Thyroid gland (tissue), 4 donors: ENCODE results near the gene TSPYL4. TPM values are rescaled to one million over a fixed set of nuclear protein-coding genes. Genes with fewer than 3 reads are reported as not detected.

ENCODE experiments used
- DNase-seq, 2 donors: peaks; one replicate each; pipeline ENCODE4 v3.0.0-alpha.2; 2019
- H3K27ac ChIP-seq, 3 donors: fragments of 200-600 bp; sonication (generic); 1 replicate in 2 of 3; 2 replicates in 1 of 3; pipeline ENCODE4 v1.5.1; 2016 to 2019; ENCODE audit warnings: mild to moderate bottlenecking in 1 of 3, moderate library complexity in 1 of 3
- H3K27me3 ChIP-seq: fragments of 200-600 bp; sonication (generic); one replicate; pipeline ENCODE4 v1.5.1; 2019
- H3K36me3 ChIP-seq, 2 donors: fragments of 200-600 bp; sonication (generic); one replicate each; pipeline ENCODE4 v1.5.1; 2016 to 2019
- H3K4me1 ChIP-seq, 2 donors: fragments of 200-600 bp; sonication (generic); one replicate each; pipeline ENCODE4 v1.5.1; 2017 to 2019
- H3K4me3 ChIP-seq, 3 donors: fragments of 200-600 bp; sonication (generic); replicated peaks in 1 of 3; 1 replicate in 2 of 3; 2 replicates in 1 of 3; pipeline ENCODE4 v1.5.1; 2016; ENCODE audit warnings: mild to moderate bottlenecking in 1 of 3
- H3K9me3 ChIP-seq: fragments of 200-600 bp; sonication (generic); one replicate; pipeline ENCODE4 v1.5.1; 2017
- POLR2A ChIP-seq, 2 donors: fragments of 450-650 bp; IDR thresholded peaks; one replicate each; pipeline ENCODE4 v1.6.1; 2017; ENCODE audit warnings: antibody characterized with exemption in 2 of 2, mild to moderate bottlenecking in 2 of 2, moderate library complexity in 1 of 2
- WGBS, 2 donors: methylation state at CpG; one replicate each; pipeline ENCODE4 v1.1.5; 2017; 5-methylcytosine and 5-hydroxymethylcytosine counted together
- intact Hi-C: fragments of 100-400 bp; cut with DNase I; formaldehyde crosslinking; loops from one replicate; pipeline ENCODE4 v1.15.1; 2023
- total RNA-seq, 4 donors: library from RNA; depleted of rRNA; stranded (reverse); fragments of >200 nt; gene quantifications; one replicate each; pipeline ENCODE4 v1.2.3, GENCODE V29; 2016
- TF ChIP-seq, protein P1 (sequence below), 6 experiments: fragments of 200-600 bp in 3 of 6; fragments of 450-650 bp in 3 of 6; sonication (generic) in 3 of 6; IDR thresholded peaks; one replicate each; pipeline ENCODE4 v1.5.1; 2016 to 2019; ENCODE audit warnings: antibody characterized with exemption in 6 of 6, mild to moderate bottlenecking in 2 of 6, inconsistent platforms in 1 of 6, moderate library complexity in 1 of 6

The TSPYL4 gene
- total RNA-seq, 4 donors from 2014 or later, result 21.4 to 26.7 (median 24.5) TPM

DNA sequence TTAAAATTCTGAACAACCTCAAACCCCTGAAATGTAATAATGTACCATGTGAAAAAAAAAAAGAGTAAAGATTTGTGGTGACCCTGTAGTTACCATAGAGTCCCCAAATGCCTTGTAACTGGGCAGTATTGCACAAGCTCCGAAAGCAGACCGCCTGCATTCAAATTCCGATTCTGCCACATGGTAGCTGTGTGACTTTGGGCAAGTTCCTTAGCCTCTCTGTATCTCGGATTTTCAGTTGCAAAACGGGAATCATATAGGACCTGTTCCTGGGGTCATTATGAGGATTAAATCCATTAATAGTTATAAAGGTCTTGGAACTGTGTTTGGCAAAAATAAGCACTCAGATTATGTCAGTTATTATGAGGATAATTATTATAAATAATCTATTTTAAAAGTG is 43.6 kb downstream of the TSPYL4 start:
- Histone ChIP-seq H3K36me3 (no peaks in the 10 kb centered on the region), H3K27me3 (no peaks in the 10 kb centered on the region), H3K4me1 (peaks cover 0 to 8% of the 10 kb centered on the region in 2 donors), H3K4me3 (no peak overlapping the region), H3K9me3 (no peaks in the 10 kb centered on the region), H3K27ac (no peak overlapping the region)
- TF ChIP-seq POLR2A (IDR thresholded peaks at IDR 0.05), result no peak
- TF ChIP-seq, protein P1, sequence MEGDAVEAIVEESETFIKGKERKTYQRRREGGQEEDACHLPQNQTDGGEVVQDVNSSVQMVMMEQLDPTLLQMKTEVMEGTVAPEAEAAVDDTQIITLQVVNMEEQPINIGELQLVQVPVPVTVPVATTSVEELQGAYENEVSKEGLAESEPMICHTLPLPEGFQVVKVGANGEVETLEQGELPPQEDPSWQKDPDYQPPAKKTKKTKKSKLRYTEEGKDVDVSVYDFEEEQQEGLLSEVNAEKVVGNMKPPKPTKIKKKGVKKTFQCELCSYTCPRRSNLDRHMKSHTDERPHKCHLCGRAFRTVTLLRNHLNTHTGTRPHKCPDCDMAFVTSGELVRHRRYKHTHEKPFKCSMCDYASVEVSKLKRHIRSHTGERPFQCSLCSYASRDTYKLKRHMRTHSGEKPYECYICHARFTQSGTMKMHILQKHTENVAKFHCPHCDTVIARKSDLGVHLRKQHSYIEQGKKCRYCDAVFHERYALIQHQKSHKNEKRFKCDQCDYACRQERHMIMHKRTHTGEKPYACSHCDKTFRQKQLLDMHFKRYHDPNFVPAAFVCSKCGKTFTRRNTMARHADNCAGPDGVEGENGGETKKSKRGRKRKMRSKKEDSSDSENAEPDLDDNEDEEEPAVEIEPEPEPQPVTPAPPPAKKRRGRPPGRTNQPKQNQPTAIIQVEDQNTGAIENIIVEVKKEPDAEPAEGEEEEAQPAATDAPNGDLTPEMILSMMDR (IDR thresholded peaks at IDR 0.05), result no peak
- intact Hi-C loops, result no loop called here
- no peak for DNase-seq
- WGBS, 2 donors, result 93 to 95% methylated on average over 5 of the region's 5 CpGs

DNA sequence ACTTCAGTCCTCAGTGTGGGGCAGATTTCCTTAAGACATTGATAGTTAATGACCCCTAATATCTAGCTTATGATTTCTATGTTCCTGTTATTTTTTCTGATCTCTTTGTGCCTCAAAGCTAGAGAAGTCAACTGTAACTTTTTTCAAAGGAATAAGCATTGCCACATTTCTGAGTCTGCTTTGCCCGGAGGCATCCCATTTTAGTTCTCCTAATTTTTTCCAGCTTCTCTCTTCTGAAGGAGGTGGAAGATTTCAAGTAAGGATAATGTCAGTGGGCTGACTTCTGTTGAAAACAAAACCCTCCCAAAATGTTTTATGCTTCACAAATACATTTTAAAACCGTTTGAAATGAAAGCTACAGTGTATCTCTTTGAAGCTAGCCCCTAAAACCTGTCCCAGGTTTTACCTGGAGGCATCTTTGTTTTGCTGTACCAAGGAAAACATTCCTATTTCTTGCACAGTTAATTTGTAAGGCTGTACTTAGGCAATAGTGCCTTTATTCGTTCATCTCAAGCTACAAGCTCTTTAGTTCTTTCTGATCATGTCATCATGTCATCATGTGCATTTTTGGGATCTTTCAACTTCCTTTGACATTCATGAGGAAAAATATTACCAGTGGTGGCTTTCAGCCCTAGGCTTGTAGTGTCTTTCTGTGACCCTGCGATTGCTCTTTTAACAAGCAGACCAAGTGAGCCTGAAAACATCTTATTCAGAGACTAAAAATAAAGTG is 45.7 kb downstream of the TSPYL4 start:
- WGBS, 2 donors, result 89% methylated on average over 4 of the region's 4 CpGs
- Histone ChIP-seq H3K4me3 (no peak overlapping the region), H3K27me3 (no peaks in the 10 kb centered on the region), H3K9me3 (no peaks in the 10 kb centered on the region), H3K36me3 (no peaks in the 10 kb centered on the region), H3K27ac (no peak overlapping the region), H3K4me1 (peaks cover 0 to 8% of the 10 kb centered on the region in 2 donors)
- intact Hi-C loops, result no loop called here
- DNase-seq, result no peak
- TF ChIP-seq, protein P1 (IDR thresholded peaks at IDR 0.05), result no peak
- TF ChIP-seq POLR2A (IDR thresholded peaks at IDR 0.05), result no peak

DNA sequence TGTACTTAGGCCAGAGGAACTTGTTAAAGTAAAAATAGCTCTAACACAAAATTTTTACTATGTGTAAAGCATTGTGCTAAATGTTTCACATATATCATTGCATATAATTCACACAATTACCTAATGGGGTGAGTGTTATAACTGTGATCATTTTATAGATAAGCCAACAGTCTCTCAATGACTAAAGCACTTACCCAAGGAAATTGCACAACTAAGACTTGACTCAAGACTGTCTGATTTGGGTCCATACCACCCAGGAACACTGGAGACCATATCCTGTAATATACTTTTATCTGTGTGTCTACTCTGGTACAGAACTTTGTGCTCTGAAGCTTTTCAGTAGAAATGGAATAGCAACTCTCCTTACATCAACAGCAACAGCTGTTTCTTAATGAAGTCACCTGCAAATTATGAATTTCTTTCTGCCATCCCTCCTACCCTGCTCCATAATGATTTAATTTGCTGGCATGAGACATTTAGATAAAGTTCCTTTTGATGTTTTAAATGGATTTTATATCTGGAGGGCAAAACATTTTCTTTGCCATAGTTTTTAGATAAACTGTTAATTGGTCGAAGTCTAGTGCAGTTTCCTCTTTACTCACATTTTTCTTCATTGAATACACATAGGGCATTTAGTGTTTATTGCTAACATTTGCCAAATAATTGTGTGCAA is 47.5 kb downstream of the TSPYL4 start:
- no peaks in the 10 kb centered on the region for H3K9me3 ChIP-seq
- H3K4me1 ChIP-seq, result peaks cover 0 to 8% of the 10 kb centered on the region in 2 donors
- intact Hi-C loops, result no loop called here
- TF ChIP-seq POLR2A (IDR thresholded peaks at IDR 0.05), result no peak
- TF ChIP-seq, protein P1 (IDR thresholded peaks at IDR 0.05), result no peak
- H3K27me3 ChIP-seq, result no peaks in the 10 kb centered on the region
- H3K27ac ChIP-seq, result no peak overlapping the region
- no peak overlapping the region for H3K4me3 ChIP-seq
- no peak for DNase-seq
- no peaks in the 10 kb centered on the region for H3K36me3 ChIP-seq
- 97 to 100% methylated on average over 1 of the region's 1 CpG for WGBS, 2 donors

DNA sequence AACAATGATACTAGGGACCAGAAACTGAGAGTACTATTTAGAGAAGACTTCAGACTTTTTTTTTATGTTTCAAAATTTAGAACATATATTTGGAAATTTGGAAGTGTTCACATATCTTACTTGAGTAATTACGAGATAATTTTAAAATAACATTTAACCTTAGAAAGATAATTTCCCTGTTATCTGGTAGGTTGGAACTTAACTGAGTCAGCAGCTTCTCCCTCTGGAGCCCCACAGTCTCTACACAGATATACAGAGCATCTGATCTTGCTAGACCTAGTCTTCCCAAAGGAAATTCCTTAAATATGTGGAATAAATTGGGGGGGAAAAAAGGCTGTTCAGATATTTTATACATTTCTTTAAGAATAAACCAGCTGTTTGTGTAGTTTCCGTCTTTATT is 48.6 kb downstream of the TSPYL4 start:
- H3K4me3 ChIP-seq, result no peak overlapping the region
- peaks cover 0 to 1% of the 10 kb centered on the region in 2 donors for H3K4me1 ChIP-seq
- intact Hi-C loops, result no loop called here
- no peak overlapping the region for H3K27ac ChIP-seq
- WGBS, 2 donors, result 88% methylated on average over 2 of the region's 2 CpGs
- no peak for DNase-seq
- no peaks in the 10 kb centered on the region for H3K36me3 ChIP-seq
- H3K9me3 ChIP-seq, result no peaks in the 10 kb centered on the region
- TF ChIP-seq, protein P1 (IDR thresholded peaks at IDR 0.05), result no peak
- TF ChIP-seq POLR2A (IDR thresholded peaks at IDR 0.05), result no peak
- H3K27me3 ChIP-seq, result no peaks in the 10 kb centered on the region

DNA sequence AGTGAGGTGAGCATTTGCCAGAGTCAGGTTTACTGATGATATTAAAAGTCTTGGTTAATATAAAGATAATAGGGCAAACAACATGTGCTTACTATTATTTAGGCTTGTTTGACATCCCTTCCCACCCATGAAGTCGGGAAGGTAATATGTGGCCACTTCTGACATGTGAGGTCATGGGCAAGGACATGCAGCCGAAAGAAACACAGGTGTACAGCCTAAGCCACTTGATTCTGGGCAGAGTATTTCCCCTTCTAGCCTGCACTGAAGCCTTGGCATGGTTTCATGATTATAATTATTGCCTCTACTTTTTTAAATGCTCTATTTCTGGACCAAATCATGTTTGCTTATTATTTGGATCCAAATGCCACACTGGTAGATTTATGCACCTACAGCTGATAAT is 52.3 kb downstream of the TSPYL4 start:
- no peaks in the 10 kb centered on the region for H3K9me3 ChIP-seq
- no peak overlapping the region for H3K27ac ChIP-seq
- H3K4me1 ChIP-seq, result no peaks in the 10 kb centered on the region
- H3K36me3 ChIP-seq, result no peaks in the 10 kb centered on the region
- intact Hi-C loops, result no loop called here
- no peak overlapping the region for H3K4me3 ChIP-seq
- DNase-seq, result no peak
- WGBS, 2 donors, result 82 to 93% methylated on average over 2 of the region's 2 CpGs
- H3K27me3 ChIP-seq, result no peaks in the 10 kb centered on the region
- TF ChIP-seq, protein P1 (IDR thresholded peaks at IDR 0.05), result no peak
- no peak for TF ChIP-seq POLR2A (IDR thresholded peaks at IDR 0.05)
